IMR-90 (cell line): Measurements from ENCODE around the gene CERS1. TPM values are rescaled to one million over a fixed set of nuclear protein-coding genes. Genes with fewer than 3 reads are reported as not detected.
A peak's percentile ranks its signal among the peaks of the same experiment; 100 is the strongest.

Experiments used
- ATAC-seq: fragments of 200-7000 bp; cut with Tn5 transposase; 2 replicates; pipeline ENCODE4 v1.9.1; 2020; ENCODE audit warnings: low read depth, mild to moderate bottlenecking, moderate library complexity
- BruUV-seq: library from RNA; stranded (reverse); fragments of 400-500 nt; replicated peaks from 2 replicates; lab custom pipeline; 2021; lab: Mats Ljungman, UMichigan
- CTCF ChIA-PET: fragments of 300-600 bp; formaldehyde crosslinking; extraction: SDS; loops from one replicate; lab custom pipeline; 2021; ENCODE audit warnings: antibody characterized with exemption; lab: Yijun Ruan, JAX
- POLR2A ChIA-PET: fragments of 300-600 bp; sonication (Branson Sonifier 250); formaldehyde crosslinking; loops from one replicate; lab custom pipeline; 2022; ENCODE audit warnings: antibody characterized with exemption; ENCODE audit not compliant: unreplicated experiment; lab: Charles Lee
- DNase-seq: peaks from one replicate; pipeline ENCODE4 v3.0.0; 2013
- H2AFZ ChIP-seq: replicated peaks from 2 replicates; pipeline ENCODE3; 2013; ENCODE audit warnings: low read length, mild to moderate bottlenecking; ENCODE audit not compliant: poor library complexity
- H2AK5ac ChIP-seq: 2 replicates; pipeline ENCODE4 v1.6.1; 2013; ENCODE audit warnings: low read depth, low read length, inconsistent platforms
- H2AK9ac ChIP-seq: replicated peaks from 2 replicates; pipeline ENCODE3; 2013; ENCODE audit warnings: mild to moderate bottlenecking, low read depth, low read length, moderate library complexity; ENCODE audit not compliant: poor library complexity
- H2BK120ac ChIP-seq: 2 replicates; pipeline ENCODE4 v1.6.1; 2013; ENCODE audit warnings: low read depth, low read length, inconsistent platforms
- H2BK15ac ChIP-seq: 3 replicates; pipeline ENCODE4 v1.6.1; 2013; ENCODE audit warnings: low read depth, low read length, inconsistent platforms
- H2BK20ac ChIP-seq: 2 replicates; pipeline ENCODE4 v1.6.1; 2013; ENCODE audit warnings: low read depth, mild to moderate bottlenecking, inconsistent platforms, low read length, moderate library complexity
- H2BK5ac ChIP-seq: 2 replicates; pipeline ENCODE4 v1.6.1; 2013; ENCODE audit warnings: mild to moderate bottlenecking, low read depth, low read length, inconsistent platforms; ENCODE audit not compliant: poor library complexity, severe bottlenecking
- H3K14ac ChIP-seq: replicated peaks from 2 replicates; pipeline ENCODE4 v1.6.1; 2013; ENCODE audit warnings: low read depth, low read length, inconsistent platforms
- H3K18ac ChIP-seq: 2 replicates; pipeline ENCODE4 v1.6.1; 2013; ENCODE audit warnings: low read depth, low read length, control low read depth
- H3K23ac ChIP-seq: 2 replicates; pipeline ENCODE4 v1.6.1; 2013; ENCODE audit warnings: low read depth, low read length, inconsistent platforms
- H3K27ac ChIP-seq: 2 replicates; pipeline ENCODE4 v1.5.1; 2013; ENCODE audit warnings: mild to moderate bottlenecking, control low read depth, low read length; ENCODE audit not compliant: insufficient read depth
- H3K27me3 ChIP-seq: 2 replicates; pipeline ENCODE4 v1.6.1; 2013; ENCODE audit warnings: low read length; ENCODE audit not compliant: control insufficient read depth, insufficient read depth
- H3K36me3 ChIP-seq: 2 replicates; pipeline ENCODE4 v1.6.1; 2013; ENCODE audit warnings: low read length, mixed read lengths; ENCODE audit not compliant: control insufficient read depth, insufficient read depth
- H3K4ac ChIP-seq: 2 replicates; pipeline ENCODE4 v1.6.1; 2013; ENCODE audit warnings: low read depth, low read length, inconsistent platforms
- H3K4me1 ChIP-seq: 2 replicates; pipeline ENCODE4 v1.6.1; 2013; ENCODE audit warnings: low read length, mixed read lengths; ENCODE audit not compliant: control insufficient read depth, insufficient read depth
- H3K4me2 ChIP-seq: 2 replicates; pipeline ENCODE4 v1.6.1; 2013; ENCODE audit warnings: low read depth, mild to moderate bottlenecking, control low read depth, low read length, moderate library complexity
- H3K4me3 ChIP-seq: 2 replicates; pipeline ENCODE4 v1.5.1; 2013; ENCODE audit warnings: low read depth, mild to moderate bottlenecking, control low read depth, low read length, moderate library complexity; ENCODE audit not compliant: insufficient read depth
- H3K56ac ChIP-seq: 2 replicates; pipeline ENCODE4 v1.6.1; 2013; ENCODE audit warnings: low read length, inconsistent platforms; ENCODE audit not compliant: insufficient read depth; ENCODE audit errors: extremely low read depth
- H3K79me1 ChIP-seq, 2 experiments: 2 replicates each; pipeline ENCODE4 v1.6.1; 2013; ENCODE audit warnings: low read length in 2 of 2, inconsistent platforms in 1 of 2, low read depth in 1 of 2
- H3K9ac ChIP-seq: 2 replicates; pipeline ENCODE4 v1.6.1; 2013; ENCODE audit warnings: low read depth, low read length, control low read depth
- H3K9me1 ChIP-seq: 2 replicates; pipeline ENCODE4 v1.6.1; 2013; ENCODE audit warnings: low read length, inconsistent platforms; ENCODE audit not compliant: insufficient read depth
- H3K9me3 ChIP-seq: 2 replicates; pipeline ENCODE4 v1.6.1; 2013; ENCODE audit warnings: low read length; ENCODE audit not compliant: control insufficient read depth, insufficient read depth
- H4K20me1 ChIP-seq: 2 replicates; pipeline ENCODE4 v1.6.1; 2013; ENCODE audit warnings: low read length, inconsistent platforms; ENCODE audit not compliant: insufficient read depth
- H4K5ac ChIP-seq: 2 replicates; pipeline ENCODE4 v1.6.1; 2013; ENCODE audit warnings: mild to moderate bottlenecking, low read depth, low read length, control low read depth
- H4K8ac ChIP-seq, 2 experiments: 2 replicates each; pipeline ENCODE4 v1.6.1; 2013; ENCODE audit warnings: low read depth in 2 of 2, low read length in 2 of 2, control low read depth in 1 of 2, inconsistent platforms in 1 of 2
- H4K91ac ChIP-seq: 2 replicates; pipeline ENCODE4 v1.6.1; 2013; ENCODE audit warnings: low read depth, low read length, inconsistent platforms; ENCODE audit not compliant: insufficient read depth
- CEBPB ChIP-seq: IDR thresholded peaks from 2 replicates; pipeline ENCODE4 v1.6.1; 2012; ENCODE audit warnings: low read depth, low read length, improper control_type of control experiment
- CHD1 ChIP-seq: IDR thresholded peaks from 2 replicates; pipeline ENCODE4 v1.6.1; 2012; ENCODE audit warnings: low read depth, low read length, improper control_type of control experiment
- ELK1 ChIP-seq: fragments of 150-350 bp; IDR thresholded peaks from 2 replicates; pipeline ENCODE4 v1.6.1; 2016; ENCODE audit warnings: low read depth, mild to moderate bottlenecking, low read length, moderate library complexity, borderline replicate concordance
- FOS ChIP-seq: fragments of 150-350 bp; IDR thresholded peaks from 2 replicates; pipeline ENCODE4 v1.6.1; 2016; ENCODE audit warnings: low read depth, low read length
- MAZ ChIP-seq: IDR thresholded peaks from 2 replicates; pipeline ENCODE4 v1.6.1; 2012; ENCODE audit warnings: low read depth, mild to moderate bottlenecking, low read length, improper control_type of control experiment, moderate library complexity, borderline replicate concordance
- MXI1 ChIP-seq: IDR thresholded peaks from 2 replicates; pipeline ENCODE4 v1.6.1; 2012; ENCODE audit warnings: low read depth, mild to moderate bottlenecking, low read length, moderate library complexity, borderline replicate concordance
- NFE2L2 ChIP-seq: fragments of 150-350 bp; IDR thresholded peaks from 2 replicates; pipeline ENCODE4 v1.6.1; 2016; ENCODE audit warnings: low read depth, mild to moderate bottlenecking, low read length
- POLR2A ChIP-seq: IDR thresholded peaks from 2 replicates; pipeline ENCODE4 v1.6.1; 2012; ENCODE audit warnings: mild to moderate bottlenecking, low read depth, low read length
- RAD21 ChIP-seq: IDR thresholded peaks from 2 replicates; pipeline ENCODE4 v1.6.1; 2012; ENCODE audit warnings: low read length, improper control_type of control experiment
- RFX5 ChIP-seq: IDR thresholded peaks from 2 replicates; pipeline ENCODE4 v1.8.0; 2012; ENCODE audit warnings: low read depth, mild to moderate bottlenecking, low read length, moderate library complexity
- SMC3 ChIP-seq: fragments of 150-350 bp; IDR thresholded peaks from 2 replicates; pipeline ENCODE4 v1.6.1; 2016; ENCODE audit warnings: low read depth, mild to moderate bottlenecking, antibody characterized with exemption, low read length, moderate library complexity
- WGBS, 2 experiments: methylation state at CpG; one replicate each; pipeline versions ENCODE4 v1.1.5 to v1.1.7; 2013; ENCODE audit warnings: missing lambda C conversion rate in 2 of 2; ENCODE audit not compliant: insufficient read length in 1 of 2; ENCODE audit errors: extremely low coverage in 2 of 2; 5-methylcytosine and 5-hydroxymethylcytosine counted together
- dilution Hi-C: fragments of 300-500 bp; cut with HindIII; formaldehyde crosslinking; loops from one replicate; pipeline ENCODE4 v1.14.3; 2018; ENCODE audit warnings: low sequenced_read_pairs; ENCODE audit not compliant: unreplicated experiment
- in situ Hi-C: fragments of 300-500 bp; cut with MboI; formaldehyde crosslinking; loops from 3 replicates; pipeline ENCODE4 v1.14.3; 2019; ENCODE audit warnings: low sequenced_read_pairs, inconsistent platforms, mixed read lengths
- intact Hi-C: fragments of 100-400 bp; cut with micrococcal nuclease; formaldehyde crosslinking; loops from 2 replicates; pipeline ENCODE4 v1.10.0; 2022
- polyA plus RNA-seq, 3 experiments: library from polyadenylated mRNA; depleted of rRNA; stranded (reverse); fragments of >200 nt; gene quantifications; 2 replicates each; pipeline ENCODE4 v1.2.3, GENCODE V29; 2012; ENCODE audit warnings: low replicate concordance in 1 of 3
- total RNA-seq: library from RNA; depleted of rRNA; stranded (reverse); fragments of >200 nt; gene quantifications from 2 replicates; pipeline ENCODE4 v1.2.3, GENCODE V29; 2012

Gene CERS1
- total and polyA plus RNA-seq, 2 of the 4 experiments (the other 2 are of a cell fraction), result 0.90 to 4.3 TPM

GRCh38 chr19:18879579-18880373 lies 16.2 kb downstream of the CERS1 start (continued):
- TF ChIP-seq RAD21, result no peak

DNA sequence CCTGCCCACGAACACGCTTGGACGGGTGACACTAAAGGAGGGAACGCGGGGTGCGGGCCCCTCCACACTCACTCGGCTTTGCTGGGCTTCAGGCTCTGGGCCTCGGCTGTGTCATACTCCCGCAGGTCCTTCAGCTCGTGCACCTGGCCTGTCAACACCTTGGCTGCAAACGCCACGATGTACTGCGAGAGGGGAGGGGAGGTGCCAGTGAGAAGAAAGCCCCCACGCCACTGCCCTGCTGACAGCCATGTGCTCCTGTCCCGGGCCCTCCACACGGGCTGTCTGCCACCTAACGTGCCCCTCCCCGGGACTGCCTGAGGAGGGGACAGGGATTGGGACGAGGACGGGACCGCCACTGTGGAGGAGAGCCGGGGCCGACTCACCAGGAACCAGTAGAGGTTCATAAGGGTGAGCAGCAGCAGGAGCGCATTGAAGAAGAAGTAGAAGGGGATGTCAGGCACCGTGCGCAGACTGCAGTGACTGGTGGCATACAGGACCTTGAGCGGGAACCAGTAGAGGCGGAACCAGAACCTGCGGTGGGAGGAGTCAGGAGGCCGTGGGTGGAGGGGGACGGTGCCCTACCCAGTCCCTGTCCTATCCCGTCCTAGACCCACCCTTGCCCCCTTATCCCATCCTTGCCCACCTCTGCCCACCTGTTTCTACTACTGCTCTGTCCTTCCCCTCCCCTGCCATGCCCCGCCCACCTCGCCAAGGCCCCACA lies 16.9 kb downstream of the CERS1 start:
- Histone ChIP-seq H3K4me2 (no peak overlapping the region), H4K5ac (no peak overlapping the region), H4K20me1 (no peaks in the 10 kb centered on the region; the same call in 1 of the 2 replicates), H2AK5ac (no peak overlapping the region), H3K27ac (no peak overlapping the region), H4K91ac (no peak overlapping the region), H3K4me3 (no peak overlapping the region), H3K79me1 (no peaks in the 10 kb centered on the region), H3K9ac (no peak overlapping the region), H2BK20ac (no peak overlapping the region), H2BK120ac (no peak overlapping the region), H3K9me1 (no peaks in the 10 kb centered on the region; the same call in 1 of the 2 replicates), H3K4ac (no peak overlapping the region), H3K4me1 (no peaks in the 10 kb centered on the region), H2BK5ac (no peak overlapping the region), H2BK15ac (no peak overlapping the region), H2AK9ac (peak overlapping the region; percentile 65), H4K8ac (no peak overlapping the region), H3K36me3 (peaks cover 3% of the 10 kb centered on the region; the same call in 1 of the 2 replicates), H3K23ac (no peak overlapping the region), H3K56ac (no peak overlapping the region), H3K27me3 (no peaks in the 10 kb centered on the region), H3K14ac (no peak overlapping the region), H3K18ac (no peak overlapping the region), H2AFZ (no peak overlapping the region), H3K9me3 (peaks cover 6% of the 10 kb centered on the region; the same call in 1 of the 2 replicates)
- no TSS peak for BruUV-seq
- peak; percentile 8; the same call in 1 of the 2 replicates for ATAC-seq
- POLR2A ChIA-PET, result no interaction called here
- in situ Hi-C loops, result no loop called here
- dilution Hi-C loops, result no loop called here
- WGBS, 2 experiments, result 92% methylated on average over 21 of the region's 34 CpGs; no CpG with 5 or more reads in 1 of the 2 experiments
- DNase-seq, result no peak
- CTCF ChIA-PET, result no interaction called here
- TF ChIP-seq CEBPB, result no peak
- TF ChIP-seq SMC3, result no peak
- TF ChIP-seq MXI1, result no peak
- no peak for TF ChIP-seq MAZ
- TF ChIP-seq ELK1, result no peak
- TF ChIP-seq NFE2L2, result no peak
- no peak for TF ChIP-seq FOS
- TF ChIP-seq RAD21, result no peak
- no peak for TF ChIP-seq RFX5
- no peak for TF ChIP-seq POLR2A
- no peak for TF ChIP-seq CHD1
- intact Hi-C loops, result no loop called here
